ENCODE results near the gene SSBP3. TPM values are rescaled to one million over a fixed set of nuclear protein-coding genes. Genes with fewer than 3 reads are reported as not detected.

Gene SSBP3
- total RNA-seq, 2 experiments from 2014 or later = 55.0 to 58.3 TPM

DNA sequence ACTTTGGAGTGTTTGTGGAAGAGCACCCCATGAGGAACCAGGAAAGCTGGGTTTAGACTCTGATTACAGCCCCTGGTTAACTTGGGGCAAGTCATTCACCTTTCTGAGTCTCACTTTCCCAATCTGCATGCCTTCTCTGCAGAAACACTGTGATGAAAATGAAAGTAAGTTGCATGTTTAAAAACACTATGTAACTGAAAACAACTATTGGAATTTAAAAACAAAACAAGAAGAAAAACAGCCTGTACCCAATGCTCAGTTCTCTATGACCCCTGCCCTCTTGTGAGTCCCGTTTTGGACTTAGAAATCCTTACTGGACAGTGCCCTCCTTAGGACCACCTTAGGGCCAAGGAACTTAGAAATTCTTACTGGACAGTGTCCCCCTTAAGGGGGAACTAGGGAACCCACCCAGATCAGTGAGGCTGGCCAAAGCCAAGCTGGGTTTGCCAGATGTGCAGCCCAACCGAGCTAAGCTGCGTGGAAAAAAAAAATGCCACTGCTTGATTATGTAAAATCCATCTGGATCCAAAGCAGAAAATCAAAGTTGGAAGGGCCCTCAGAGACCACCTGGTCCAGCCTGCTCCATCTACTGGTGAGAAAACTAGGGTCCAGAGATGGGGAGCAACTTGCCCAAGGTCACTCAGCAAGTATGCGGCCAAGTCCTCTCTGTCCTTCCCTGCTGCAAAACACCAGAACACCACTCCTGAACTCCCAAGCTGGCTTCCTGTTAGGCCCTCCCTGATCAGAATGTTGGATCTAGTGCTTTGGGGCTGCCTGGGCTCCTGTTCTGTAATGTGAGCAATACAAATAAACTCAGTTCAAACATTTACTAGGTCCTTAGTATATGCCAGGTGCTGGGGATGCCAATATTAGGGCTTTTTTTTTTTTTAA is 128.5 kb downstream of the SSBP3 start:
- intact Hi-C loops (cut with micrococcal nuclease) = loop anchor here (1.0 to 2.0 kb wide), 4 partner anchors 10 to 521 kb away; no protein-coding TSS in a partner anchor
- Mint-ChIP-seq H3K9me3 (no peaks in the 10 kb centered on the region), H3K36me3 (ENCODE audit: low read depth) (peaks cover 4% of the 10 kb centered on the region), H3K4me1 (ENCODE audit: low read depth) (peaks cover 62% of the 10 kb centered on the region), H3K27ac (peak overlapping the region; percentile 93), H3K4me3 (peak overlapping the region; percentile 44), H3K27me3 (ENCODE audit: low read depth) (no peaks in the 10 kb centered on the region)
- DNase-seq = no peak
- CTCF ChIA-PET = interaction anchor here (0.6 to 1.4 kb wide), 5 partner anchors 9 to 212 kb away, joined by 3 to 6 read pairs (median 3); no protein-coding TSS in a partner anchor

DNA sequence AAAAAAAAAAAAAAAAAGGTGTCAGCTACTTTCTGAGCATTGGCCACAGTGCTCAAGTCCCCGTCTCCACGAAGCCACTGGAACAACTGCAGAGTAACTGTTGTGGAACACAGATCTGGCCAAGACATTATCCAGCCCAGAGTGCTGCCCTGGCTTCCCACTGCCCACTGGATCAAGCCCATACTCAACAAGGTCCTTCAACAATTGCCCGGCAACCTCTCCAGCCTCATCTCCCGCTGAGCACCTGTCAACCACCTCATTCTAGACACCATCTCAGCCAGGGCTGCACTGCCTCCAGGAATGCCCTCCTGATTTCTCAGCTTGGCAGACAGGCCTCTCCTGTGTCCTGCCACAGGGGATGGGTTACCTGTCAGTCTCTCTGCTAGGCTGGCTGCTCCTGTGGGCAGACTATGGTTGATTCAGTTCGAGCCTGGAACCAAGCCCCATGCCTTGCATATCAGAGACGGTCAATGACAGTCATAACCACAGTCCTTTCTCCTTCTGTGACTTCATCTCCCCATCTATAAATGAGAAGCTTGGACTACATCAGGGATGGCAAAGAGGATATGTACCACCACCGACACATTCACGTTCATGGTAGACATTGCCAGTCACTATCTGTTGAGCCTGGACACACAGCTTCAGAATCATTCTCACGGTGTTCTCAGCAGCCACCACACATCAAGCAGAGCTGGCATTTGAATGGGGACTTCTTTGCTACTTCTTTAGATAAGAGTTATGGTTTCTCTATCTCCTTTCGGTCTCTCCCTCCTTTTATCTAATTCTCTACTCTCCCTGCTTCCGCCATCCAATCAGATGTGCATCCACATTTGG is 129.4 kb downstream of the SSBP3 start:
- peak; percentile 18 for DNase-seq
- intact Hi-C loops (cut with micrococcal nuclease) = loop anchor here (1.0 to 2.0 kb wide), 4 partner anchors 10 to 522 kb away; no protein-coding TSS in a partner anchor
- Mint-ChIP-seq H3K4me1 (ENCODE audit: low read depth) (peaks cover 56% of the 10 kb centered on the region), H3K27ac (peak overlapping the region; percentile 93), H3K27me3 (ENCODE audit: low read depth) (no peaks in the 10 kb centered on the region), H3K36me3 (ENCODE audit: low read depth) (peaks cover 4% of the 10 kb centered on the region), H3K9me3 (no peaks in the 10 kb centered on the region), H3K4me3 (peak overlapping the region; percentile 44)
- CTCF ChIA-PET = interaction anchor here (0.8 to 1.3 kb wide), 4 partner anchors 10 to 158 kb away, joined by 3 read pairs; no protein-coding TSS in a partner anchor

DNA sequence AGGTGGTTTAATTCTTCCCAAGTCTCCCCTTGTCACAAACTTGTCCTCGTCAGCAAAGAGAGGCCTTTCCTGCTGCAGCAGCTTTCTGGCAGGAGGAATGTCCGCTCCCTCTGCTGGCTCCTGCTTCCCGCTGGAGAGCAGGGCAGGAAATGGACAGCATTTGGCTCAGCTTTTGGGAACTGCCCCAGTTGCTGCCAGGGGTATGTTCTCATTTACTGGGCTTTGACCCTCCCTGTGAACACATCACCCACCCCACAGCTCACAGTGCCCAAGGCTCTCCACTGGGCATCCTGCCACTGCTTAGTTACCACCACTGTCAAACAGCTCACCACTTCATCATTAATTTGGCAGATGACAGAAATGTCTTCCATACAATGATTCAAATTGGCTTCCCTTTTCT is 130.8 kb downstream of the SSBP3 start:
- DNase-seq = no peak
- H3K27me3 Mint-ChIP-seq (ENCODE audit: low read depth) = no peaks in the 10 kb centered on the region
- peaks cover 4% of the 10 kb centered on the region for H3K36me3 Mint-ChIP-seq (ENCODE audit: low read depth)
- H3K4me3 Mint-ChIP-seq = no peak overlapping the region
- intact Hi-C loops (cut with micrococcal nuclease) = no loop called here
- H3K9me3 Mint-ChIP-seq = no peaks in the 10 kb centered on the region
- H3K27ac Mint-ChIP-seq = no peak overlapping the region
- peaks cover 51% of the 10 kb centered on the region for H3K4me1 Mint-ChIP-seq (ENCODE audit: low read depth)
- CTCF ChIA-PET = interaction anchor here (1.0 kb wide), 1 partner anchor 12 kb away, joined by 3 read pairs; no protein-coding TSS in a partner anchor

DNA sequence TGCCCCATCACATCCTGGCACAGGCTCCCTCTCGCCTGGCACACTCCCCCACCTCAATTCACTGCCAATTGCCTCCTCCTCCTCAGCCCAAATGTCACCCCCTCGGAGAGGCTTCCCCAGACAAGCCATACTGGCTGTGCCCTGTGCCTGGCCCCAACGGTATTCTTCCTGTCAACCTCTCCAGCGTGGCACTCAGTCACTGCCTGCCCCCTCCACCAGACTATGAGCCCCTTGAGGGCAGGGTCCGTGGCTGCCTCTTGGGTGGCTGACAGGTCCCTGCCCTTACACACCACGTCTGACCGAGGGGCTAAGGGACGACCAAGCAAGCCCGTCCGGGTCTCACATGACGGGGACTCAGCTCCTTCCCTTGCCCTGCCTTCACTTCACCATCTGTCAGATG is 131.3 kb downstream of the SSBP3 start:
- Mint-ChIP-seq H3K27me3 (ENCODE audit: low read depth) (no peaks in the 10 kb centered on the region), H3K4me1 (ENCODE audit: low read depth) (peaks cover 46% of the 10 kb centered on the region), H3K27ac (peak overlapping the region; percentile 5), H3K36me3 (ENCODE audit: low read depth) (peaks cover under 1% of the 10 kb centered on the region), H3K9me3 (no peaks in the 10 kb centered on the region), H3K4me3 (no peak overlapping the region)
- intact Hi-C loops (cut with micrococcal nuclease) = no loop called here
- no peak for DNase-seq
- CTCF ChIA-PET = no interaction called here

DNA sequence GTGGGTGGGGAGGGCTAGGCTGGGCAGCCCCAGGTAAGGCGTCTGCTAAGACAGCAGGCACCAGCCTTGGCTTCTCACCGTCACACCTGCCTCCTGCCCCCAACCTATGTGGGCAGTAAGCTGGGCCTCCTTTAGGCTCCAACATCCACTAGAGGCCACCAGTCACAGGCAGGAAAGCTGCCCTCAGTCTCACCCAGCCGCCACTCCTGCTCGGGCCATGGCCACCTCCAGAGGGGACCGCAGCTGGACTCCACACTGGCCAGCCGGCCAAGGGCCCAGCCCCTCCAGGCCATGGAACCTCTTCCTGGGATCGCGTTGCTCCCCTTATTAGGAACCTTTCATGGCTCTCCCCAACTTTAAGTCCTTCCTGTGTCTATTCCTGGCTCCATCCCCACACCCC is 131.7 kb downstream of the SSBP3 start:
- H3K27ac Mint-ChIP-seq = peak overlapping the region; percentile 5
- CTCF ChIA-PET = no interaction called here
- H3K4me1 Mint-ChIP-seq (ENCODE audit: low read depth) = peaks cover 43% of the 10 kb centered on the region
- intact Hi-C loops (cut with micrococcal nuclease) = no loop called here
- H3K9me3 Mint-ChIP-seq = no peaks in the 10 kb centered on the region
- H3K4me3 Mint-ChIP-seq = no peak overlapping the region
- H3K27me3 Mint-ChIP-seq (ENCODE audit: low read depth) = no peaks in the 10 kb centered on the region
- no peaks in the 10 kb centered on the region for H3K36me3 Mint-ChIP-seq (ENCODE audit: low read depth)
- no peak for DNase-seq

DNA sequence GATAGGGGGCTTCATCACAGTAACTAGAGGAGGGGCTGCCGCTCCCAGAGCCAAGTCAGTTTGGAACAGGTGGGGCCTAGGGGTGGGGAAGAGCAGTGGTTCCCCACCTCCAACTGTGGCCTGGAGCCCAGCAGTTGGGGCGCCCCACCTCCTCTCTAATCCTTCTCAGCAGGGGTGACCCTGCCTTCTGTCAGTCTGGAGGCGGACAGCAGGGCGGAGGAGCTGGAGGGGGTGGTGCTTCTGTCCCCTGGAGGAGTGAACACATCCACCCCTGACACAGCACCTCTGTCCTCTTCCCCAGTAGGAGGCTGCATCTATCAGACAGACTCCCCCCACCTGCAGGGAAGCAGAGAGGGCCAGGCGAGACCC is 132.4 kb downstream of the SSBP3 start:
- H3K4me1 Mint-ChIP-seq (ENCODE audit: low read depth) = peaks cover 39% of the 10 kb centered on the region
- H3K36me3 Mint-ChIP-seq (ENCODE audit: low read depth) = no peaks in the 10 kb centered on the region
- H3K9me3 Mint-ChIP-seq = no peaks in the 10 kb centered on the region
- H3K27me3 Mint-ChIP-seq (ENCODE audit: low read depth) = no peaks in the 10 kb centered on the region
- H3K4me3 Mint-ChIP-seq = no peak overlapping the region
- intact Hi-C loops (cut with micrococcal nuclease) = no loop called here
- CTCF ChIA-PET = no interaction called here
- DNase-seq = no peak
- H3K27ac Mint-ChIP-seq = no peak overlapping the region

DNA sequence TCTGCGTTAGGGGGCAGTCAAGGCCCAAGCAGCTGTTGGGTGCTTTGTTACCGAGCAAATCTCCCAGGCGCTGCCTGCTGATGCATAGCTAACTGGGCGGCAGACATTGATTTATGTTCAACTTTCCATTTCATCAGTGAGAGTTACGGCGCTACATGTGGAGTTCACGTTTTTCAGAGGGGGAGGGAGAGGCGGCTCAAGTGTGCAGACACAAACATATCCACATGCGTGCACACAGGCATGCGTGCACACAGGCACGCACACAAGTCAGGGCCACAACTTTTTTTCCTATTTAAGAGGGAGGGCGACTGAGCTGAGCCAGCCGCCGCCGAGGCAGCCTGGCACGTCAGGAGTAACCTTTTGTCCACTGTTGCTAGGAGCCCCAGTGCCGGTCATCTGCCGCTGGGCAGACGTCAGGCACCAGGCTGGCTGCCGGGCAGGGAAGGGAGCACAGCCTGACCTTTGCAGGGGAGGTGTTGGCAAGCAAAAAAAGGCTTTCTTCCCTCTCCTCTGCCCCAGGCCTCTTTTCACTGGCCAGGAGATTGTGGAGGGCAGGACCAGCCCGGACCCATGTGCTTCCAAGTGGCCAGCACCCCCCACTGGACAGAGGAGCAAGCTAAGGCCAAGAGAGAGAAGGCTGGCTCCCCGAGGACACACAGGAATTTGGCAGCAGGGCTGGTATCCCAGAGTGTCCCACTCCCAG is 133.0 kb downstream of the SSBP3 start:
- H3K27ac Mint-ChIP-seq = no peak overlapping the region
- intact Hi-C loops (cut with micrococcal nuclease) = no loop called here
- no peak overlapping the region for H3K4me3 Mint-ChIP-seq
- no peaks in the 10 kb centered on the region for H3K27me3 Mint-ChIP-seq (ENCODE audit: low read depth)
- CTCF ChIA-PET = interaction anchor here (1.2 kb wide), 1 partner anchor 12 kb away, joined by 3 read pairs; no protein-coding TSS in a partner anchor
- DNase-seq = peak; percentile 22
- H3K4me1 Mint-ChIP-seq (ENCODE audit: low read depth) = peaks cover 38% of the 10 kb centered on the region
- H3K36me3 Mint-ChIP-seq (ENCODE audit: low read depth) = no peaks in the 10 kb centered on the region
- H3K9me3 Mint-ChIP-seq = no peaks in the 10 kb centered on the region

DNA sequence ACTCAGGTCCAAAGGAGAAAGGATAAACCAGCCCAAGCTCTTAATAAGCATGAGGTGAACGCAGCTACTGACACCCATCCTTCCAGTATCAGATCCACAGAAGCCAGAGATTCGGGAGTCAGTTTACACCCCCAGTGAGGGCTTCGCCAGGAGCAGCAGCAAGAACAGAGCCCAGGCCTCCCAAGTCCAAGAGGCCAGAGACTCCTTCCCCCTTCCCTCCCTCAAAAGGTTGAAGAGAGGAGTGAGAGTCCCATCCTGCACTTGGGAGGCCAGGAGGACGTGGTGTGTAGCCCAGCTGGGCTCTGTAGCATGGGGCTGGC is 133.5 kb downstream of the SSBP3 start:
- Mint-ChIP-seq H3K27me3 (ENCODE audit: low read depth) (no peaks in the 10 kb centered on the region), H3K27ac (no peak overlapping the region), H3K36me3 (ENCODE audit: low read depth) (no peaks in the 10 kb centered on the region), H3K4me1 (ENCODE audit: low read depth) (peaks cover 33% of the 10 kb centered on the region), H3K4me3 (no peak overlapping the region), H3K9me3 (no peaks in the 10 kb centered on the region)
- intact Hi-C loops (cut with micrococcal nuclease) = no loop called here
- no peak for DNase-seq
- CTCF ChIA-PET = interaction anchor here (0.8 to 1.2 kb wide), 2 partner anchors 12 to 227 kb away, joined by 3 read pairs; no protein-coding TSS in a partner anchor

DNA sequence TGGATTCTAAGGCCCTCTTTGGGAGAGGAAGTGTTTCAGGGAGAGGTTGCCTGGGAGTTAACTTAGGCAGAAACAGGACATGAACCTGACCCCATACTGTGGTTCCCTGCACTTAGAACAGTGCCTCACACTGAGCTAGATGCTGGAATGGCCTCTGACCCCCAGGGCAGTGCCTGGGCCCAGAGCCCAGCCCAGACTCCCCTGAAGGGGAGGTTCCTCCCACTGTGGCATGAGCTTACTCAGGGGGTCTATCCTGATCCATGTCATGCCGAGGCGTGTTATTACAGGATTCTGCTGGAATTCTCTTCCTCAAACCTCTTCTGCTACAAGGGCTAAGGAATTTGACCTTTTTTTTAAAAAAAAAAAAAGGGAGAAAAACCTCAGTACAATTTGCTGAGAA is 134.1 kb downstream of the SSBP3 start:
- Mint-ChIP-seq H3K36me3 (ENCODE audit: low read depth) (no peaks in the 10 kb centered on the region), H3K4me1 (ENCODE audit: low read depth) (peaks cover 31% of the 10 kb centered on the region), H3K9me3 (no peaks in the 10 kb centered on the region), H3K27me3 (ENCODE audit: low read depth) (no peaks in the 10 kb centered on the region), H3K27ac (no peak overlapping the region), H3K4me3 (no peak overlapping the region)
- intact Hi-C loops (cut with micrococcal nuclease) = no loop called here
- no peak for DNase-seq
- CTCF ChIA-PET = interaction anchor here (0.8 to 1.2 kb wide), 2 partner anchors 13 to 228 kb away, joined by 3 read pairs; no protein-coding TSS in a partner anchor

DNA sequence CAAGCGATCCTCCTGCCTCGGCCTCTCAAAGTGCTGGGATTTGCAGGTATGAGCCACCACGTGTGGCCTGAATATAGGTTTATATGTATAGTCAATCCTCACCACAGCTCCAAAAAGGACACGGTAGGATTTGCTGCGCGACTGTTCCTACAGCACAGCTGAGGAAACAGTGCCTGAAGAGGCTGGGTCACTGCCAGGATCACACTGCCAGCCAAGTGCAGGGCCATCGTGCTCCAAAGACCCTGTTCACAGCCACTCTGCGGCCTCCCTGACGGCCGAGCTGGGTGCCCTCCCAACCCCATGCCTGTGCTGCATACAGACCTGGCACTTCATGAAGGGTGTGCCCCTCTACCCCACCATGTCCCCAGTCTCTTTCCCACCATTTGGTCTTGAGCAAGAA is 134.9 kb downstream of the SSBP3 start:
- no peak overlapping the region for H3K27ac Mint-ChIP-seq
- CTCF ChIA-PET = interaction anchor here (1.0 kb wide), 2 partner anchors 9 to 213 kb away, joined by 3 read pairs; no protein-coding TSS in a partner anchor
- peaks cover 24% of the 10 kb centered on the region for H3K4me1 Mint-ChIP-seq (ENCODE audit: low read depth)

DNA sequence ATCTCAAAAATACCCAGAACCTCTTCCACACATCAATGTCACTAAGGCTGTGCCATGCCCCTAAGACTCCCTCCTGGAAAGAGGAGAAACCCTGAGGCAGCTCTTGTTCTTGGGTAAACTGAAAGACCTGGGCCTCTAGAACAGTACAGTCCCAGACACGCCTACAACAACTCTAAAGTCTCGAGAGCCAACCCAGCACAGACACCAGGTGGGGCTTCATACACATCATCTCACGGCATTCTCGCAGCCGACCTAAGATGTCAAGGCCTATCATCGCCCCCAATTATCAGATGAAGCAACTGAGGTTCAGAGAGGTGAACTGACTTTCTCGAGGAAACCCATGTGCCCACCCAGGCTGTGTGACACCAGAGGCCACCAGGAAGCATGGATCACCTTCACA is 135.7 kb downstream of the SSBP3 start:
- H3K9me3 Mint-ChIP-seq = no peaks in the 10 kb centered on the region
- CTCF ChIA-PET = interaction anchor here (1.0 kb wide), 2 partner anchors 8 to 214 kb away, joined by 3 read pairs; no protein-coding TSS in a partner anchor
- H3K27ac Mint-ChIP-seq = no peak overlapping the region
- H3K4me1 Mint-ChIP-seq (ENCODE audit: low read depth) = peaks cover 24% of the 10 kb centered on the region
- peak; percentile 25 for DNase-seq
- no peaks in the 10 kb centered on the region for H3K36me3 Mint-ChIP-seq (ENCODE audit: low read depth)
- no peak overlapping the region for H3K4me3 Mint-ChIP-seq
- H3K27me3 Mint-ChIP-seq (ENCODE audit: low read depth) = no peaks in the 10 kb centered on the region
- intact Hi-C loops (cut with micrococcal nuclease) = no loop called here

More for the DNA sequence above, 134.9 kb downstream of the SSBP3 start:
- no peak for DNase-seq
- Mint-ChIP-seq H3K9me3 (no peaks in the 10 kb centered on the region), H3K36me3 (ENCODE audit: low read depth) (no peaks in the 10 kb centered on the region), H3K27me3 (ENCODE audit: low read depth) (no peaks in the 10 kb centered on the region), H3K4me3 (no peak overlapping the region)
- intact Hi-C loops (cut with micrococcal nuclease) = no loop called here

All from activated naive CD4-positive, alpha-beta T cell treated with anti-CD3 and anti-CD28 coated beads for 36 hours (primary cell).